ENCODE results near the gene MFAP5. TPM values are rescaled to one million over a fixed set of nuclear protein-coding genes. Genes with fewer than 3 reads are reported as not detected.

MFAP5 gene
- polyA plus RNA-seq, 1 of the 3 experiments (the other 2 are of a cell fraction): 19.1 TPM

GRCh38 chr12:8606890-8607289 is 55.7 kb downstream of the MFAP5 start:
- no peak for DNase-seq
- no peak overlapping the region for H3K4me2 ChIP-seq
- CTCF ChIA-PET: interaction anchor here (4.7 kb wide), 1 partner anchor 63 kb away, joined by 33 read pairs; no protein-coding TSS in a partner anchor
- no peaks in the 10 kb centered on the region for H3K4me1 ChIP-seq (ENCODE audit: control insufficient read depth in 1 of 2, insufficient read depth in 2 of 2, low read depth in 1 of 2, low read length in 1 of 2)
- POLR2A ChIA-PET: no interaction called here
- peaks cover 30% of the 10 kb centered on the region for H3K27me3 ChIP-seq (ENCODE audit: insufficient read depth)
- TF ChIP-seq ZBTB33 (IDR thresholded peaks at IDR 0.05; ENCODE audit: borderline replicate concordance, low read depth): no peak
- no peak for TF ChIP-seq YY1 (IDR thresholded peaks at IDR 0.05; ENCODE audit: low read depth)
- TF ChIP-seq GABPA (IDR thresholded peaks at IDR 0.05; ENCODE audit: low read depth): no peak
- TF ChIP-seq PBX3 (IDR thresholded peaks at IDR 0.05): no peak
- no peak for TF ChIP-seq NRF1 (IDR thresholded peaks at IDR 0.05; ENCODE audit: low read depth, low read length)
- no peak for TF ChIP-seq REST (IDR thresholded peaks at IDR 0.05; ENCODE audit: low read depth, low read length)
- no peak for TF ChIP-seq FOSL2 (IDR thresholded peaks at IDR 0.05; ENCODE audit: borderline replicate concordance, low read depth)
- no peak for TF ChIP-seq USF1 (IDR thresholded peaks at IDR 0.05; ENCODE audit: borderline replicate concordance, low read depth)
- no peak for TF ChIP-seq CTCF (IDR thresholded peaks at IDR 0.05)
- TF ChIP-seq FOXJ3 (CRISPR knock-in tag; IDR thresholded peaks at IDR 0.05): no peak
- TF ChIP-seq EP300 (IDR thresholded peaks at IDR 0.05; ENCODE audit: borderline replicate concordance in 1 of 2, low read depth in 1 of 2, low read length in 1 of 2): no peak
- TF ChIP-seq RAD21 (IDR thresholded peaks at IDR 0.05; ENCODE audit: low read length): no peak
- TF ChIP-seq ELF1 (IDR thresholded peaks at IDR 0.05): no peak
- TF ChIP-seq CHD2 (IDR thresholded peaks at IDR 0.05; ENCODE audit: low read length, partially characterized antibody): no peak
- TF ChIP-seq USF2 (IDR thresholded peaks at IDR 0.05; ENCODE audit: borderline replicate concordance, low read depth, low read length): no peak
- TF ChIP-seq MEF2A (IDR thresholded peaks at IDR 0.05; ENCODE audit: borderline replicate concordance, low read depth): no peak
- no peak for TF ChIP-seq EZH2phosphoT487 (IDR thresholded peaks at IDR 0.05; ENCODE audit: borderline replicate concordance, low read depth)
- no peaks in the 10 kb centered on the region for H3K9me2 ChIP-seq
- H3K27ac ChIP-seq (ENCODE audit: low read depth in 2 of 2, low read length in 1 of 2): no peak overlapping the region
- H2AFZ ChIP-seq (ENCODE audit: low read depth): no peak overlapping the region
- no peaks in the 10 kb centered on the region for H3F3A ChIP-seq (replicated peaks; ENCODE audit: insufficient read depth)
- no peak overlapping the region for H3K9ac ChIP-seq
- H4K20me1 ChIP-seq (ENCODE audit: insufficient read depth): no peaks in the 10 kb centered on the region
- H3K9me3 ChIP-seq: no peaks in the 10 kb centered on the region
- no peaks in the 10 kb centered on the region for H3K36me3 ChIP-seq (replicated peaks in 1 of 2; ENCODE audit: control insufficient read depth in 1 of 2, insufficient read depth in 2 of 2, low read length in 1 of 2)
- no peaks in the 10 kb centered on the region for H3K79me2 ChIP-seq (ENCODE audit: insufficient read depth)
- WGBS (ENCODE audit: low lambda C conversion rate): 22% methylated on average over 6 of the region's 6 CpGs
- no peak overlapping the region for H3K4me3 ChIP-seq (ENCODE audit: low read depth in 2 of 2, low read length in 1 of 2)
